Tibial nerve (tissue), 4 donors: ENCODE data around the gene ACTL6A.

Experiments
- CTCF ChIP-seq, 5 experiments: fragments of 200-600 bp in 3 of 5; fragments of 450-650 bp in 2 of 5; sonication (generic) in 3 of 5; IDR thresholded peaks; one replicate each; pipeline ENCODE4 v1.5.1; 2016 to 2019; ENCODE audit warnings: antibody characterized with exemption in 5 of 5, mild to moderate bottlenecking in 3 of 5, moderate library complexity in 2 of 5
- EP300 ChIP-seq, 2 donors: sonication (generic); formaldehyde crosslinking; IDR thresholded peaks; one replicate each; pipeline ENCODE4 v1.6.1; 2017; ENCODE audit warnings: antibody characterized with exemption in 2 of 2, mild to moderate bottlenecking in 1 of 2

DNA sequence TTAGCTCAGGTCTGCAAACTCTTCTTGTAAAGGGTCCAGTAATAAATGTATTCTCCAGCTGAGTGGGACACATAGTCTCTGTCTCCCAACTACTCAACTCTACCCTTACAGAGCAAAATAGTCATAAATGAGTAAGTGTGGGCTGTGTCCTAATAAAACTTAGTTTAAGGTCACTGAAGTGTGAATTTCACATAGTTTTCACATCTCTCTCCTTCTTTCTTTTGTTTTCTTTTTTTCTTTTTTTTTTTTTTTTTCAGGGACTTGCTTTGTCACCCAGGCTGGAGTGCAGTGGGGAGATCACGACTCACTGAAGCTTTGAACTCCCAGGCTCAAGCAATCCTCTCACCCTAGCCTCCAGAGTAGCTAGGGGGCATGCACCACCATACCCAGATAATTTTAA lies 1.9 kb upstream of the ACTL6A start:
- TF ChIP-seq CTCF (IDR thresholded peaks at IDR 0.05) (no peak), EP300 (IDR thresholded peaks at IDR 0.05) (no peak)
